Measurements from ENCODE around the gene FBRS.
A peak's percentile ranks its signal among the peaks of the same experiment; 100 is the strongest.

The FBRS gene

DNA sequence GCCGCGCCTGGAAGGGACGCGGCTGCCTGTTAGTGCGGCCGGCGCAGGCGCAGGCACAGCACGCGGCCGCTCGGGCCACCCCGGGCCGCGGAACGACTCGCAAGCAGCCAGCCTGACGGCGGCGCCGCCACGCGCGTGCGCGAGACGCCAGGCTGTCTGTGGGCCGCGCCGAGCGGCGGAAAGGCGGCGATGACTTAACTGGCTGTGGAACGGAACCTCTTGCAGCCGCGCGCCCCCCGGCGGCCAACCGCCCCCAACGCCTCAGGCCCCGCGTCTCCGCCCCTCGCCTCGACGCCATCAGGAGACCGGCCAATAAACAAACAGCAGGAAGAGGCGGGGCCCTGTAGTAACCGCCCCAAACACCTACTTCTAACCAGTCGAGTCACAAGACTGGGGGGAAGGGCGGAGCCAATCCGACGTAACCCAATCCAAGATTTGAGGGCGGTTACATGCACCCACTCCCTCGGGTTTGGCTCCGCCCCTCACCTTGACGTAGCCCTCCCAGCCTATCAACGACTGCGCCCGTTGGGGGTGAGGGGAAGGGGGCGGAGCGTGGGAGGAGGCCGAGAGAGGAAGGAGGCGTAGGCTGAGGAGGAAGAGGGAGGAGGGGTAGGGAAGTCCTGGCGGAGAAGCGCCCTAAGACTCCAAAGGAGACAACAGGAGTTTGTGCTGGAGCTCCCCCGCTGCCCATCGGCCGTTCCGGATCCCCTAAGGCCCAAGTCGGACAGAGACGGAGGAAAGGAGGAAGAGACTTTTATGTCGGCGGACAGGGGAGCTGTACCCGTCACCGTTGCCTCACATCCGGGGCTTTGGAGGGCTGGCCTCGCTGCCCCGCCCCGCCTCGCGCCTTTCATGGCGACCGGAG is at the start of gene FBRS:
Gene FBRS (plus strand): TSS at position 566 of the 865 bp plus-strand sequence. CDS start 1,088 bp downstream, outside the sequence.
- peaks cover 66% of the 10 kb centered on the region for H3K36me3 ChIP-seq (ENCODE audit: insufficient read depth, insufficient read length, low read length)
- peak within 1 kb of the TSS; percentile 96 for H3K9ac ChIP-seq (ENCODE audit: insufficient read length, low read depth)
- no peaks in the 10 kb centered on the region for H3K9me3 ChIP-seq (ENCODE audit: insufficient read depth, low read length)
- peaks cover 7% of the 10 kb centered on the region for H3K4me1 ChIP-seq (ENCODE audit: insufficient read depth, insufficient read length)
- no peak for TF ChIP-seq ZNF274 (IDR thresholded peaks at IDR 0.05; ENCODE audit: low read depth, low read length)
- no peak for TF ChIP-seq YY1 (IDR thresholded peaks at IDR 0.05; ENCODE audit: insufficient read depth, insufficient read length)
- TF ChIP-seq SUZ12 (IDR thresholded peaks at IDR 0.05; ENCODE audit: extremely low read depth, insufficient read depth, insufficient read length) = no peak
- H3K27me3 ChIP-seq (ENCODE audit: insufficient read depth, insufficient read length) = peaks cover 34% of the 10 kb centered on the region
- peak within 1 kb of the TSS; percentile 85 for H3K4me3 ChIP-seq (ENCODE audit: insufficient read length, low read depth)
- DNase-seq (ENCODE audit: low read depth, low spot score) = peak; percentile 100

DNA sequence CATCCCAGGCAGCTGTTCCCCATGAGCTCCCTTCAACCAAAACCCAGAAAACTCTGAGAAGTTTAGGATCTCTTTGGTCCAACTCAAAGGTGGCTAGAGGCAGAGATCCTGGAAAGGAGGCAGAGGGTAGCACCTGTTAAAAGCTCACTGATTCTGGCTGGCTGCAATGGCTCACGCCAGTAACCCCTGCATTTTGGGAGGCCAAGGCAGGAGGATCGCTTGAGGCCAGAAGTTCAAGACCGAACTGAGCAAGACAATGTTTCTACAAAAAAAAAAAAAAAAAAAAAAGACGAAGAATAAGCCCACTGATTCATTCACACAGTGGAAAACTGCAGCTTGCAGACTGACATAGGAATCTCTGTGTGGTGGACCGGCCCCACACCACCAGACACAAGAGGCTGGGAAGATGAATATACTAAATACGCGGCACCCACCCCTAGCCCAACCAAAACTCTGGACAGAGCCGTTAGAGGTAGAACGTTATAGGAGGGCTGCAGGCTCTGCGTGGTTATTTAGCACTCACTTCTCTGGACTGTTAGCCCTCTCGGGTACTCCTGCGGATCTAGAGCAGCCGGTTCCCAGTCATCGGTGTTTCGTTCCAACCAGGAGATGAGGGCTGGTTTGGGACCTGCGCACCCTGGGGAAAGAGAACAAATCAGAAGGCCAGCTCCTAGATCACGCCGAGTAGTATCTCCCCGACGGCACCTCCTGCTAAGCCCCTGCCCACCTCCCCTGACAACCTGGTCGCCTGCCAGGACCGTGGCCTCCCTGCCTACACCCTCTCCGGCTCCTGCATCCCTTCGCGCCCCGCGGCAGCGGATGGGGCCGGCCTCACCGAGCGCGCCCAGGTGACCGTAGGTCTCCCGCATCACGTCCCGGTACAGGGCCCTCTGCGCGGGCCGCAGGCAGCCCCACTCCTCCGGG is 49.0 kb upstream of the FBRS start:
- Histone ChIP-seq H3K4me3 (ENCODE audit: insufficient read length, low read depth) (peak overlapping the region; percentile 95), H3K9ac (ENCODE audit: insufficient read length, low read depth) (peak overlapping the region; percentile 95), H3K36me3 (ENCODE audit: insufficient read depth, insufficient read length, low read length) (peaks cover 40% of the 10 kb centered on the region), H3K9me3 (ENCODE audit: insufficient read depth, low read length) (no peaks in the 10 kb centered on the region), H3K27me3 (ENCODE audit: insufficient read depth, insufficient read length) (no peaks in the 10 kb centered on the region), H3K4me1 (ENCODE audit: insufficient read depth, insufficient read length) (peaks cover 2% of the 10 kb centered on the region)
- no peak for DNase-seq (ENCODE audit: low read depth, low spot score)
- no peak for TF ChIP-seq ZNF274 (IDR thresholded peaks at IDR 0.05; ENCODE audit: low read depth, low read length)
- no peak for TF ChIP-seq SUZ12 (IDR thresholded peaks at IDR 0.05; ENCODE audit: extremely low read depth, insufficient read depth, insufficient read length)
- no peak for TF ChIP-seq YY1 (IDR thresholded peaks at IDR 0.05; ENCODE audit: insufficient read depth, insufficient read length)

DNA sequence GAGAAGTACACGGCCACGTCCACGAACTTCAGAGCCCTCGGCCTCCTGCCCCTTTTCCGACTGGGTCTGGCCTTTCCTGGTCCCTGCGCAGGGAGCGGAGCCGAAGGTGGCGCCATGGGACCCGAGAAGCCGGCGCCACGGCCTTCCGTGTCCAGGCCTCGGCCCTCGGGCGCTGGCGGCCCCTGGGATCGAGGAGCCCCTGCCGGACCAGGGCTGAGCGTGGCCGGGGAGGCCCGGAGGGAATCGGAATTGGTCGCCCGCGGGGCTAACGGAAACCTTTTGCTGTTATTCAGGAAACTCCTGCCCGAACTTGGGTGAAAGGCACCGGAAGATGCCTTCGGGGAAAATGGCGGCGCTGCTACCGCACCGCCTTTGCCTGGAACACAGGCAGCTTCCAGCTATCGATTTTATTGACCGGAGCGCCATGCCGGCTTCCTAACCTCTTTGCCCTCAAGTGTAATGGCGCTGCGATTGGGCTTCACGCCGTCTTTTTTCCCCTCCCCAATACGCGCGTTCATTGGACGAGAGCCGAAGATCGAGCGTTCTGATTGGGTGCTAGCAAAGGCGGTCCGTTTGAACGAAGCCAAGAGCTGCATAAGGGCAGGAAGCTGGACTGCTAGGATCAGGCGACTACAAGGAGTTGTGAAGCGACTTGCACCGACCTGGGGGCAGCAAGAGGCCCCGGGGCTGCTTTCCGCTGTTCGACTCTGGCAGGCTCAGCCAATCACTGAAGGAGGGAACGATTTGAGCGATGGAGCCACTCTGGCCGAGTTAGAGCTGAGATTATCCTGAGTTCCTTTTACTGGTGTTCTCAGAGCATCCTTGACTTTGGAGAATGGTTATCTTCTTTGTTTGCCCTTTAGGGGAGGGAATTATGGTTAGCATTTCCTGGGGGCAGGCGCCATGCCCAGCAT is 48.0 kb upstream of the FBRS start, which contains the start of gene ZNF689:
Gene ZNF689 (minus strand): TSS at position 464 of the 914 bp plus-strand sequence. CDS start 348 bp downstream, at position 116.
- H3K9ac ChIP-seq (ENCODE audit: insufficient read length, low read depth) = peak within 1 kb of the TSS; percentile 95
- H3K4me3 ChIP-seq (ENCODE audit: insufficient read length, low read depth) = peak within 1 kb of the TSS; percentile 95
- H3K4me1 ChIP-seq (ENCODE audit: insufficient read depth, insufficient read length) = peaks cover 3% of the 10 kb centered on the region
- H3K36me3 ChIP-seq (ENCODE audit: insufficient read depth, insufficient read length, low read length) = peaks cover 30% of the 10 kb centered on the region
- no peak for TF ChIP-seq SUZ12 (IDR thresholded peaks at IDR 0.05; ENCODE audit: extremely low read depth, insufficient read depth, insufficient read length)
- no peak for TF ChIP-seq ZNF274 (IDR thresholded peaks at IDR 0.05; ENCODE audit: low read depth, low read length)
- TF ChIP-seq YY1 (IDR thresholded peaks at IDR 0.05; ENCODE audit: insufficient read depth, insufficient read length) = peak; percentile 98
- no peaks in the 10 kb centered on the region for H3K9me3 ChIP-seq (ENCODE audit: insufficient read depth, low read length)
- no peaks in the 10 kb centered on the region for H3K27me3 ChIP-seq (ENCODE audit: insufficient read depth, insufficient read length)
- peak; percentile 99 for DNase-seq (ENCODE audit: low read depth, low spot score)

DNA sequence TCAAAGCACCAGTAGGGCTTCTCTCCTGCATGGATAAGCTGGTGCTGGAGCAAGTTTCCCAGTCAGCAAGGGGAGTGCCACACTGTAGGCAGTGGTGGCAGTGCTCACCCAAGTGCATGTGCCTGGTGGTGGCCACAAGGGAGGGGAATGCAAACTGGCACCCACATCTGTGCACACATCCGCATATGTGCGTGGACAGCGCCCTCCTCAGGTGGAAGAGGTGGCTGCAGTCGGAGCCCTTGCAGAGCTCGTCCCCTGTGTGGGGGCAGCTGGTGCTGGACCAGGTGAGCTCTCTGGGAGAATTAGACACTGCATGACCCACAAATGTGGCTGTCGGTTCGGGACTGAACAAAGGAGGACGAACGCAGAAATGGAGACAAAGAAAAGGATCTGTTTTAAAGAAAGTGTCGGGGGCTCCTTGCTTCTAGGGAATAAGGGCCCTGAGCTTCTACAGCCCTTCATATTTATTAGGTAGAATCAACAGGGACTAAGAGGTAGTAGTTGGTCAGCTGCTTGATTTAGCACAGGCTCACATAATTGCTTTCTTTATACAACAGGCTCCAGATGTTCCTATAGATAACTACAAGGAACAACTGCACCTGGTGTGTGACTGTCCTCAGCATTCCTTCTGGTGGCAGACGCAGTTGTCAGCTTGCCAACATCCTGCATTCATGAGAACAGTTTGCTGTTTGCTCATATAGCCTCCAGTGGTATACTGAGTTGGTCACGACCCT is 42.7 kb upstream of the FBRS start:
- Histone ChIP-seq H3K9ac (ENCODE audit: insufficient read length, low read depth) (no peak overlapping the region), H3K4me1 (ENCODE audit: insufficient read depth, insufficient read length) (peaks cover 3% of the 10 kb centered on the region), H3K9me3 (ENCODE audit: insufficient read depth, low read length) (no peaks in the 10 kb centered on the region), H3K4me3 (ENCODE audit: insufficient read length, low read depth) (no peak overlapping the region), H3K36me3 (ENCODE audit: insufficient read depth, insufficient read length, low read length) (no peaks in the 10 kb centered on the region), H3K27me3 (ENCODE audit: insufficient read depth, insufficient read length) (no peaks in the 10 kb centered on the region)
- TF ChIP-seq SUZ12 (IDR thresholded peaks at IDR 0.05; ENCODE audit: extremely low read depth, insufficient read depth, insufficient read length) (no peak), YY1 (IDR thresholded peaks at IDR 0.05; ENCODE audit: insufficient read depth, insufficient read length) (no peak), ZNF274 (IDR thresholded peaks at IDR 0.05; ENCODE audit: low read depth, low read length) (no peak)
- DNase-seq (ENCODE audit: low read depth, low spot score) = peak; percentile 68

DNA sequence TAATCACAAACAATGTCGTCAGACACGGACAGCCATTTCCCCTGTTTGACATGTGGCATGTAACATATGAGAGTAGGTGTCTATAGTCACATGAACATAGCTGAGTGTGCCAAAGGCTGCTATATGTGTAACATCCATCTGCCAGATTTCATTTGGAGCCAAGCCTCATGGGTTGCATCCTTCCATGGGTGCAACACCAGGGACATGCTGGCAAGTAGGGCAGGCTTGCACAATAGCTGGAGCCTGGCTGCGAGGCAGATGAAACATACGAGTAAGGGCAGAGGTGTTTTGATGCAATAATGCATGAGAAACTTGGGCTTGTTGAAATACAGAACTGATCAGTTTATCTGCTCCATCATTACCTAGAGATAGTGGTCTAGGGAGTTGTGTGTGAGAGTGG is 39.0 kb upstream of the FBRS start:
- DNase-seq (ENCODE audit: low read depth, low spot score) = no peak
- Histone ChIP-seq H3K4me1 (ENCODE audit: insufficient read depth, insufficient read length) (peaks cover 3% of the 10 kb centered on the region), H3K27me3 (ENCODE audit: insufficient read depth, insufficient read length) (no peaks in the 10 kb centered on the region), H3K4me3 (ENCODE audit: insufficient read length, low read depth) (no peak overlapping the region), H3K9me3 (ENCODE audit: insufficient read depth, low read length) (peaks cover 7% of the 10 kb centered on the region; the same call in 1 of the 2 replicates), H3K36me3 (ENCODE audit: insufficient read depth, insufficient read length, low read length) (no peaks in the 10 kb centered on the region), H3K9ac (ENCODE audit: insufficient read length, low read depth) (no peak overlapping the region)
- TF ChIP-seq SUZ12 (IDR thresholded peaks at IDR 0.05; ENCODE audit: extremely low read depth, insufficient read depth, insufficient read length) (no peak), YY1 (IDR thresholded peaks at IDR 0.05; ENCODE audit: insufficient read depth, insufficient read length) (no peak), ZNF274 (IDR thresholded peaks at IDR 0.05; ENCODE audit: low read depth, low read length) (no peak)

DNA sequence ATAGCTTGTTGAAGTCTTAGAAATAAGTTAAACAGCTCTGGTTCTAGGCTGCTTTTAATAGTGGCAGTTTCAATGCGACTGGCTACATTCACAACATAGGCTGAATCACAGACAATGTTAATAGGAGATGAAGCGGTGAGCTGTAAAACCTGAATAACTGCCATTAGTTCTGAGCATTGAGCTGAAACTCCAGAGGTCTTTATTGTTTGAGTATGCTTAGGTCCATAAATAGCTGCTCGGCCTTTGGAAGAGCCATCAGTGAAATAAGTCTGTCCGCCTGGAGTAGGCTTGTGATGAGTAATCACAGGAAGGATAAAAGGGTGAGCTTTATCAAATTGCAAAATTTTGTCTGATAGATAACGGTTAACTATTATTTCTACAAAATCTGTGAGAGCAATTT is 38.6 kb upstream of the FBRS start:
- Histone ChIP-seq H3K4me3 (ENCODE audit: insufficient read length, low read depth) (no peak overlapping the region), H3K4me1 (ENCODE audit: insufficient read depth, insufficient read length) (peaks cover 3% of the 10 kb centered on the region), H3K9me3 (ENCODE audit: insufficient read depth, low read length) (peaks cover 11% of the 10 kb centered on the region; the same call in 1 of the 2 replicates), H3K9ac (ENCODE audit: insufficient read length, low read depth) (no peak overlapping the region), H3K27me3 (ENCODE audit: insufficient read depth, insufficient read length) (no peaks in the 10 kb centered on the region), H3K36me3 (ENCODE audit: insufficient read depth, insufficient read length, low read length) (no peaks in the 10 kb centered on the region)
- TF ChIP-seq SUZ12 (IDR thresholded peaks at IDR 0.05; ENCODE audit: extremely low read depth, insufficient read depth, insufficient read length) (no peak), ZNF274 (IDR thresholded peaks at IDR 0.05; ENCODE audit: low read depth, low read length) (no peak), YY1 (IDR thresholded peaks at IDR 0.05; ENCODE audit: insufficient read depth, insufficient read length) (no peak)
- no peak for DNase-seq (ENCODE audit: low read depth, low spot score)
